ENCODE results near the gene GMEB2. TPM values are rescaled to one million over a fixed set of nuclear protein-coding genes. Genes with fewer than 3 reads are reported as not detected.

The GMEB2 gene
- total RNA-seq, 2 experiments from 2014 or later: 20.5 to 21.6 TPM

DNA sequence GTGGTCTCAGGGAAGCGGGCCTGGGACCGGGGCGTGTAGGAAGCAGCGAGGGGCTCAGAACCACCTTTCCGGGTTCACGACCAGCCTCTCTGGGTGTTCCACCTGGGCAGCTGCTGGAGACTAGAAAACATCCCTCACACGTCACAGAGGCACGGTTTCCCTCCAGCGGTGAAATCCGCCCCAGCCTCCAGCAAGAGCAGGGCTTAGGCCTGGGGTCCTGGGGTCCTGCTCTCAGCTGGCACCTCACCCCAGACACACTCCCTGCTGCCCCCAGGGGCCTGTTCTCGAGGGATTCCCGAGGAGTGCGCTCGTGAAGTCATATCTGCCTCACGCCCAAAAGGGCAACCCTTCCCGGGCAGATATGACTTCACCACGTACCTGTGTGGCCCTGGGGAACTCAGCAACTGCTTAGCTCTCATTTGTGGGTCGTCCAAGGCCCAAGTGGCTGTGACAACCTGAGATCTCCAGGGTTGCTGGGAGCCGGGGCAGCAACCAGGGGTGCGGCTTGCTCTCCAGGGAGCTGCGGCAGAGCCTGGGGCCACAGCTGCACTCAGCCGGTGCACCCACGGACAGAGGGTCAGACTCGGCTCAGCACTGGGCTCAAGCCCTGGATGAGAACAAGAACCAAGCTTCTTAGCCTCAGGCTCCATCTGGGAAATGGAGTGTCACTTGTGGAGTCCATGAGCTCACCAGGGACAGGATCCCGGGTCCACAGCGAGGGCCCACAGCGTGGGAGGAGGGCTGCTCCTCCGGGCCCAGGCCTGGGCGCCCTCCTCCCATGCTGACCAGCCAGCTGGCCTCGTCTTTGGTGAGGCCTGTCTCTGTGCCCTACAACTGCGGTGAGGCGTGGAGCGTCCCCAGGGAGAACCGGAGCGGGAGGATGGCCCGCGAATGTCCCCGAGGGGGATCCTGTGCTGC lies 72.3 kb downstream of the GMEB2 start:
- H3K9me3 Mint-ChIP-seq: no peaks in the 10 kb centered on the region
- peaks cover 3% of the 10 kb centered on the region for H3K36me3 Mint-ChIP-seq
- H3K27ac Mint-ChIP-seq: no peak overlapping the region
- peaks cover 7% of the 10 kb centered on the region for H3K4me1 Mint-ChIP-seq
- H3K4me3 Mint-ChIP-seq: peak overlapping the region; percentile 52
- DNase-seq (no peak), ATAC-seq (ENCODE audit: low read depth) (no peak)
- H3K27me3 Mint-ChIP-seq: peaks cover 15% of the 10 kb centered on the region
- POLR2A ChIA-PET: interaction anchor here (1.0 to 4.3 kb wide), 4 partner anchors 12 to 87 kb away, joined by 3 to 31 read pairs (median 4); no protein-coding TSS in a partner anchor

DNA sequence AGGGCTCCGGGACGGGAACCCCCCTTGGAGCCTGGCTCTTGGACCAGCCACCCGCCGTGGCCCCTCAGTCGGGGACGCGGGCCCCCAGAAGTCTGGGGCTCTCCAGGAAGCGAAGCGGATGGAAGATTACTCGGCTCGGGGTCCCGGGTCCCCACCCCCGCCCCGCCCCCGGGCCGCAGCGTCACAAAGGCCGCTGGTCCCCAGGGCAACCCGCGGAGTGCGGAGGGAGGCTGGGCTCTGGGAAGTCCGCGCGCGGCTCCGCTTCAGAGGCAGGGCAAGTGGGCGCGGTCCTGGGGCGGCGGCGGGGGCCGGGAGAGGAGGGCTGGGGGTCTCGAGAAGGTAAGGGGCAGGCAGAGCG lies 73.0 kb downstream of the GMEB2 start, which contains the start of gene FNDC11:
Gene FNDC11 (plus strand): TSS at position 227 of the 358 bp plus-strand sequence. CDS start 1,505 bp downstream, outside the sequence.
- H3K27me3 Mint-ChIP-seq: peaks cover 21% of the 10 kb centered on the region
- no peaks in the 10 kb centered on the region for H3K9me3 Mint-ChIP-seq
- POLR2A ChIA-PET: interaction anchor here (4.3 kb wide), 1 partner anchor 13 kb away, joined by 31 read pairs; no protein-coding TSS in a partner anchor
- H3K36me3 Mint-ChIP-seq: peaks cover 1% of the 10 kb centered on the region
- DNase-seq (no peak), ATAC-seq (ENCODE audit: low read depth) (peak; percentile 9)
- H3K4me3 Mint-ChIP-seq: peak within 1 kb of the TSS; percentile 78
- peaks cover 7% of the 10 kb centered on the region for H3K4me1 Mint-ChIP-seq
- H3K27ac Mint-ChIP-seq: peak within 1 kb of the TSS; percentile 91

DNA sequence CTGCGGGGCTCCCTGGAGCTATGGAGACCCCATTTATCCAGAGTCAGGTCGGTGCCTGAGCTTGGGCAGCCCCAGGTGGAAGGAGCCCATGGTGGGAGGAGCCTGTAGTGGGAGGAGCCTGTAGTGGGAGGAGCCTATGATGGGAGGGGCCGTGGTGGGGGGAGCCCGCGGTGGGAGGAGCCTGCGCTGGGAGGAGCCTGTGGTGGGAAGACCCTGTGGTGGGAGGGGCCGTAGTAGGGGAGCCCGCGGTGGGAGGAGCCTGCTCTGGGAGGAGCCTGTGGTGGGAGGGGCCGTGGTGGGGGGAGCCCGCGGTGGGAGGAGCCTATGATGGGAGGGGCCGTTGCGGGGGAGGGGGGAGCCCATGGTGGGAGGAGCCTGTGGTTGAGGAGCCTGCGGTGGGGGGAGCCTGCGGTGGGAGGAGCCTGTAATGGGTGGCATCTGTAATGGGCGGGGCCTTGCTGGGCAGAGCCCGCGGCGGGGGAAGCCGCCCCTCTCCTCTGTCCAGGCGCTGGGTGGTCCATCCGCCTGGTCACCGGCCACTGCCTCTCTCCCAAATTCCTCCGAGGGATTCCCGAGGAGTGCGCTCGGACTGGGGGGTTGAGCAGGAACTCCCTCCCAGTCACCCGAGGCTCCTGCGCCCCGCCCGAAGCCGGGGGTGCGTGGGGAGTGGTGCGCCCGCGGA lies 73.5 kb downstream of the GMEB2 start:
- ATAC-seq (ENCODE audit: low read depth) (peak; percentile 69), DNase-seq (peak; percentile 92)
- H3K4me1 Mint-ChIP-seq: peaks cover 7% of the 10 kb centered on the region
- peak overlapping the region; percentile 78 for H3K4me3 Mint-ChIP-seq
- peaks cover 1% of the 10 kb centered on the region for H3K36me3 Mint-ChIP-seq
- POLR2A ChIA-PET: interaction anchor here (0.7 to 2.0 kb wide), 11 partner anchors 10 to 154 kb away, joined by 3 to 18 read pairs (median 6); partner anchors contain the start of genes ARFRP1, GMEB2, HELZ2 and PPDPF
- H3K27ac Mint-ChIP-seq: peak overlapping the region; percentile 91
- H3K9me3 Mint-ChIP-seq: no peaks in the 10 kb centered on the region
- H3K27me3 Mint-ChIP-seq: peaks cover 21% of the 10 kb centered on the region

DNA sequence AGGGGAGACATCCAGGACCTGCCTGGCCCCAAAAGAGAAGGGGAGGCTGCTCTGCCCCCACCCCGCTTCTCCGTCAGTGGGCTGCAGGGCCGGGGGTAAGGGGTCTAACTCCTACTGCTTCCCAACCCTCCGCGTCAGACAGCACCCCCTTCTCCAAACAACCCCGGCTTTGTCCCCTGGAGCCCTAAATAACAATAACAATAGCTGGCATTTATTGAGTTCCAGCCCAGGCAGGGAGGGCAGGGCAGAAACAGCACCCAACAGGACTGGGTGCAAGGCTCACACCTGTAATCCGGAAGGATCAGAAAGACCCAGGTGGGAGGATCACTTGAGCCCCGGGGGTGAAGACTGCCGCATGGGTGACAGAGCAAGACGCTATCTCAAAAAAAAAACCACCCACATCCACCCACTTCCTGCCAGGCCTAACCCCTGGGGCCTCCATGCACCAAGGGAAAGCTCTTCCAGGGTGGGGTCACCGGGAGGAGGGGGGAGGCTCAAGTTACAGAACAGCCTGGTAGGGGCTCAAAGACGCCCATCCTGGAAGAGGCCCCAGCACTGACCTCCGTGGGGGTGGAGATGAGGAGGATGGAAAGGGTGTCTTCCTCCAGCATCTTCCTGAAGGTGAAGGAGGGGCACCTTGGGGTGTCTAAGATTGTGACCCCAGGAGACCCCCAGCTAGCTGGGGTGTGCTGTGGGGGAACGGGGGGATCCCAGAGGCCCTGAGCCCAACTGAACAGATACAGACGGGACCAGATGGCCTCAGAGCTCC lies 74.2 kb downstream of the GMEB2 start:
- Mint-ChIP-seq H3K27me3 (peaks cover 21% of the 10 kb centered on the region), H3K27ac (peak overlapping the region; percentile 91), H3K4me3 (peak overlapping the region; percentile 78), H3K4me1 (peaks cover 7% of the 10 kb centered on the region), H3K9me3 (no peaks in the 10 kb centered on the region), H3K36me3 (no peaks in the 10 kb centered on the region)
- POLR2A ChIA-PET: interaction anchor here (0.7 to 2.0 kb wide), 12 partner anchors 9 to 312 kb away, joined by 3 to 18 read pairs (median 6); partner anchors contain the start of genes ARFRP1, GMEB2, HELZ2 and PPDPF
- DNase-seq: no peak
- ATAC-seq (ENCODE audit: low read depth): peak; percentile 73

DNA sequence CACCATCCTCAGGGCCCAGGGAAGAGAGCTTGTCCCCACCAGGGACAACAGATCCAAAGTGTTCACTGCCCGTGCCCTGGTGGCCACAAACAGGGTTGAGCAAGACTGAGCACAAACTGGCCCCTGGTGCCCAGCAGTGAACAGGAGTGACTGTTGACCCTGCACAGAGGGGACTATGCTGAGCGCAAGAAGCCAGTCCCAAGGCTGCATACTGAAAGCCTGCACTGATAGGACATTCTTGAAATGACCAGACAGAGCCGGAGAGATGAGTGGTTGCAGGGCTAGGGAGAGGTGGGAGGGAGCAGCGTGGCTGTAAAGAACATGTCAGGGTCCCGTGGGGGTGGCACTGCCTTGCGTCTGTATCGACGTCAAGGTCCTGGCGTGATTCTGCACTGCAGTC lies 75.8 kb downstream of the GMEB2 start:
- POLR2A ChIA-PET: no interaction called here
- no peaks in the 10 kb centered on the region for H3K36me3 Mint-ChIP-seq
- DNase-seq: no peak
- H3K27me3 Mint-ChIP-seq: peaks cover 21% of the 10 kb centered on the region
- no peak overlapping the region for H3K4me3 Mint-ChIP-seq
- H3K4me1 Mint-ChIP-seq: peaks cover 7% of the 10 kb centered on the region
- H3K27ac Mint-ChIP-seq: no peak overlapping the region
- ATAC-seq (ENCODE audit: low read depth): no peak
- no peaks in the 10 kb centered on the region for H3K9me3 Mint-ChIP-seq

DNA sequence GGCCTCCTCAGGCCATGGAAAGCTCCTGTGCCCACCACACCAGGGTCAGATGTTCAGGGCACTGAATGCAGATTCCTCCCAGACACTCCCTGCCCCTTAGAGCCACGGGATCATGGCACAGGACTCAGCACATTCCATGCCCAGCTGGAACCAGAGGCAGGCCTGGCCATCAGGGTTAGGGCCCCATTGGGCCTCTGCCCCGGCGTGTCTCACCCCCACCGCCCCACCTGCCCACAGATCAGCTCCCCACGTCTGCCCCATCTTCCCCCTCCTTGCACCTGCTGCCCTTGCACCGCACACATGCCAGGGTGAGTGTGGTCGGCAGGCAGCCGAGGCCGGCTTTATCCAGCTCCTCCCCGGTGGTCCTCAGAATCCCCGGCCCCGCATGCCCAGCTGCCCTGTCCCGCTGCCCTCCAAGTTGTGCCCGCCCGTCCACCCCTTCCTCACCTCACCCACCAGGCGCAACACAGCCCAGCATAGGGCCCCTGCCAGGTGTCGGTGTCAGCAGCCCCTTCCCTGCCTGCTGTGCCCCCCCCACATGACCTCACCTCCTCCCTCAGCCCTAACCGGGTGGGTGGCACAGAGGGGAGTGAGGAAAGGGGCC lies 77.1 kb downstream of the GMEB2 start:
- POLR2A ChIA-PET: no interaction called here
- peaks cover 7% of the 10 kb centered on the region for H3K4me1 Mint-ChIP-seq
- no peak overlapping the region for H3K4me3 Mint-ChIP-seq
- no peak overlapping the region for H3K27ac Mint-ChIP-seq
- H3K36me3 Mint-ChIP-seq: no peaks in the 10 kb centered on the region
- H3K9me3 Mint-ChIP-seq: no peaks in the 10 kb centered on the region
- H3K27me3 Mint-ChIP-seq: peaks cover 21% of the 10 kb centered on the region
- ATAC-seq (ENCODE audit: low read depth) (no peak), DNase-seq (no peak)

DNA sequence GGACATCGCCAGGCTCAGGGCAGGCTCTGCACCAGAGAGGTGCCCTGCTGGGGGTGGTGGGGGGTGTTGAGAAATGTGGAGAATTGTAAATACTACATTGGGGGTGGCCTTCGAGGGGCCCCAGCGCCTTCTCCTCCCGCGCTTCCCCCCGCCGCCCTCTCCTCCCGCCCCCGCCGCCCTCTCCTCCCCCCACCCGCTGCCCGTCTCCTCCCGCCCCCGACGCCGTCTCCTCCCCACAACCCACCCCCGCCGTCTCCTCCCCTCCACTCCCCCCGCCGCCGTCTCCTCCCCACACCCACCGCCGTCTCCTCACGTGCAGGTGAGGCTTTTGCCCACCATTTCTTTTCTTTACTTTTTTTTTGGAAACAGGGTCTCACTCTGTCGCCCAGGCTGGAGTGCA lies 77.9 kb downstream of the GMEB2 start:
- peaks cover 7% of the 10 kb centered on the region for H3K4me1 Mint-ChIP-seq
- ATAC-seq (ENCODE audit: low read depth) (no peak), DNase-seq (no peak)
- no peaks in the 10 kb centered on the region for H3K9me3 Mint-ChIP-seq
- H3K4me3 Mint-ChIP-seq: no peak overlapping the region
- H3K27me3 Mint-ChIP-seq: peaks cover 21% of the 10 kb centered on the region
- no peaks in the 10 kb centered on the region for H3K36me3 Mint-ChIP-seq
- H3K27ac Mint-ChIP-seq: no peak overlapping the region
- POLR2A ChIA-PET: no interaction called here

DNA sequence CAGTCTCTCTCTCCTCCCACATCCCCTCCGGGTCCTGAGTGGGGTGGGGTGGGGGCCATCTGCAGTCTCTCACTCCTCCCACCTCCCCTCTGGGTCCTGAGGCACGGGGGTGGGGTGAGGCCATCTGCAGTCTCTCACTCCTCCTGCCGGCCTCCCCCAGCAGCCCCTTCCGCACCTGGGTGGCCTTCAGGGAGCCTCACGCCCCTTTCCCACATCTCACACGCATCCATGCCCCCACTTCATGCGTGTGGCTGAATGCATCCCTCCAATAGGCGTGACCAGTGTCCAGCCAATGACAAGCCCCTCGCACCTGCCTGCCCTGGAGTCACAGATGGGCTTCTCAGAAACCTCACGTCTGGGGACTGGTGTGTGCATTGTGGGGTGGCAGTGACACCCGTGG lies 78.4 kb downstream of the GMEB2 start:
- H3K9me3 Mint-ChIP-seq: no peaks in the 10 kb centered on the region

DNA sequence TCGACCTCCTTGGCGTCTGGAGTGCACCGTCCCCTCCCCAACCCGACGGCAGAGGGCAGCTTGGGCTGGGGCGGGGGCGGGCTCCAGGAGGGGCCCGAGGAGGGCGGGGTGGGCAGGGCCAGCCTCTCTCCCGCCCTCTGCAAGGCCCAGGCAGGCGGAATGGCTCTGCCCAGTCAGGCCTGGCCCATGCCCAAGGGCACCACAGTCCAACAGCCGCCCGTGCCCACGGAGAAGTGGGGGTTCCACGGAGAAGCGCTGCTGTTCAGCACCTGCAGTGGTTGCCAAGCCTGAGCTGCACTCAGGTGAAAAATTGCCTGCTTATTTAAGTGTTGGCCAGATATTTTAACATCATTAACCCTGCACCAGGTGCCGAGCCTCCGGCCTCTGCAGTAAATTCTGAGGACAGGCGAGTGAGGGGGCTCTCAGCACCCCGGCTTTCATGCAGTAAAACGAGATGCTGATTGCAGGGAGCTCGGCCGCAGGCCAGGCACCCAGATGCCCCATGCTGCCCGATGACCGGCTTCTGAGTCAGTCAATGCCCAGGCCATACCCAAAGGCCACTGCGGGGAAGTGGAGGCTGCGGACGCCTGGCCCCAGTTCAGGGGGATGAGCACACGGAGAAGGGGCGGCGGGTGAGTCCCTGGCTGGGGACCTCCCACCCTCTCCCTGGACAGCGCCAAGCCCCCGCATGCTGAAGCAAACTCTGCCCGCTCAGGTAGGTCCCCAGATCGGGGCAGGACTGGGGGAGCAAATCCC lies 79.0 kb downstream of the GMEB2 start, which contains the start of gene SRMS:
Gene SRMS (minus strand): TSS at position 25 of the 756 bp plus-strand sequence. CDS start 286 bp downstream, outside the sequence.
- H3K27me3 Mint-ChIP-seq: peaks cover 21% of the 10 kb centered on the region
- no peaks in the 10 kb centered on the region for H3K36me3 Mint-ChIP-seq
- no peak within 1 kb of the TSS for H3K4me3 Mint-ChIP-seq
- DNase-seq (no peak), ATAC-seq (ENCODE audit: low read depth) (no peak)
- POLR2A ChIA-PET: no interaction called here
- H3K4me1 Mint-ChIP-seq: peaks cover 5% of the 10 kb centered on the region
- no peaks in the 10 kb centered on the region for H3K9me3 Mint-ChIP-seq
- H3K27ac Mint-ChIP-seq: no peak within 1 kb of the TSS

More for the DNA sequence above, 78.4 kb downstream of the GMEB2 start:
- H3K27ac Mint-ChIP-seq: no peak overlapping the region
- ATAC-seq (ENCODE audit: low read depth) (no peak), DNase-seq (no peak)
- H3K4me1 Mint-ChIP-seq: peaks cover 7% of the 10 kb centered on the region
- peaks cover 21% of the 10 kb centered on the region for H3K27me3 Mint-ChIP-seq
- POLR2A ChIA-PET: no interaction called here
- H3K36me3 Mint-ChIP-seq: no peaks in the 10 kb centered on the region
- H3K4me3 Mint-ChIP-seq: no peak overlapping the region

DNA sequence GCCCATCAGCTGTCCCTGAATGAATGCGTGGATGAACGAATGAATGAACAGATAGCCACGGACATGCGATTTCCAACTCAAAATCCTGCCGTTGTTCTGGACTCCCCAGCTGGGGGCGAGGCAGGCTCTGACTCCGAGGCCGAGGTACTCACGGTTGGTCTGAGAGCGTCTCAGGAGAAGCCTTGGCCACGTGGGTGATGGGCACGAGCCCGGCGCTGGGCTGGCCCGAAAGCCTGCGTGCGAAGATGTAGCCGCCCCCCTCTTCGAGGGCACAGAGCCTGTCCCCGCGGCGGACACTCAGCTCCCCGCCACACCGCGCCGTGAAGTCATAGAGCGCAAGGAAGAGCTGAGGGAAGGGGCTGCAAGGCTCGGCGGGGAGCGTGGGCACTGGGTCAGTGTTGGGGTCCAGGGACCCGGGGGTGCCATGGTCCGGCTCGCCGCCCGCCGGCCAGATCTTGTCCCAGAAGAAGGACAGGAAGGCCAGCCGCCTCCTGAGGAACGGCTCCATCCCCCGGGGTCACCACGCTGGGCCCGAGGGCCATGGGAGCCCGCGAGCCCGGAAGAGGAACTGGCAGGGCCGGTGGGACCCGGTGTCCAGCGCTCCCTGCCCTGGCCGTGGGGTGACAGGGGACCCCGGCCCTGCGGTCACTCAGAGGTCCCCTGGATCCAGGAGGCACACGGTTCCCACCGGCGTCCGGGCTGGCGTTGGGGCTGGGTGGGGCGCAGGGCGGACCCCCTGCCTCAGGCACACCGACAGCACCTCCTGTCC lies 79.8 kb downstream of the GMEB2 start:
- Mint-ChIP-seq H3K36me3 (no peaks in the 10 kb centered on the region), H3K27ac (no peak overlapping the region), H3K4me1 (no peaks in the 10 kb centered on the region), H3K9me3 (no peaks in the 10 kb centered on the region), H3K4me3 (no peak overlapping the region), H3K27me3 (peaks cover 21% of the 10 kb centered on the region)
- DNase-seq: no peak
- ATAC-seq (ENCODE audit: low read depth): no peak
- POLR2A ChIA-PET: interaction anchor here (1.1 kb wide), 1 partner anchor 26 kb away, joined by 3 read pairs; the partner anchor contains the start of gene PPDPF

DNA sequence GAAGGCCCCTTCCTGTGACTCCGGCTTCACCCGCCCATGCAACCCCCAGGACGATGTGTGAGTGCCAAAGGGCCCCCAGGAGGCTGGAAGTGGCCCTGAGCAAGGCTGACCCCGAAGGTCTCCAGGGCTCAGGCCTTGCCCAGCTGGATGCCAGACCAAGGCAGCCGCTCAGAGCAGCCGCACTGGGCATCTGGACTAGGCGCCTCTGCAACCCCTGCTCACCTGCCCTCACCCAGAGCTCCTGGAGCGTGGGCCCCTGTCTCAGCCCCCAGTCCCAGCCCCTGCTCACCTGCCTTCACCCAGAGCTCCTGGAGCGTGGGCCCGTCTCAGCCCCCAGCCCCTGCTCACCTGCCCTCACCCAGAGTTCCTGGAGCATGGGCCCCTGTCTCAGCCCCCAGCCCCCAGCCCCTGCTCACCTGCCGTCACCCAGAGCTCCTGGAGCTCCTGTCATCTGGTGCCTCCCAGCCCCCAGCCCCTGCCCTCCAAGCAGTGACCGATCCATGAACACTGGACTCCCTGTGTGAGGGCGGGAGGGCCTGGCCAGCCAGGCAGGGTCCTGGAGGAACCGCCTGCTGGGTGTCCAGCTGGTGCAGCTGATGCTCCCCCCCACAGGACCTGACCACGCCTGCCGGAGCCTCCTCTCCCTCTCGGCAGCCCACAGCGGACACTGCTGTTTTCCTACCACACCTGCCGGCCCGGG lies 80.5 kb downstream of the GMEB2 start:
- H3K4me1 Mint-ChIP-seq: no peaks in the 10 kb centered on the region
- H3K27ac Mint-ChIP-seq: no peak overlapping the region
- no peak for ATAC-seq (ENCODE audit: low read depth)
- POLR2A ChIA-PET: interaction anchor here (1.1 kb wide), 1 partner anchor 25 kb away, joined by 3 read pairs; the partner anchor contains the start of gene PPDPF
- H3K9me3 Mint-ChIP-seq: no peaks in the 10 kb centered on the region
- H3K36me3 Mint-ChIP-seq: no peaks in the 10 kb centered on the region
- H3K27me3 Mint-ChIP-seq: peaks cover 18% of the 10 kb centered on the region
- no peak overlapping the region for H3K4me3 Mint-ChIP-seq
- no peak for DNase-seq

Measured in activated naive CD8-positive, alpha-beta T cell treated with anti-CD3 and anti-CD28 coated beads, Interleukin-2, amount 10 ng/mL, durations not matched to agents 7 days and 5 days (primary cell).